Heart left ventricle (tissue), 13 donors: ENCODE measurements around the gene CYBA.

ENCODE experiments used
- CTCF ChIP-seq, 12 donors: fragments of 200-600 bp; sonication (generic) in 4 of 12; IDR thresholded peaks; one replicate each; pipeline versions ENCODE4 v1.5.0 to v1.8.0; 2018 to 2022; ENCODE audit warnings: antibody characterized with exemption in 12 of 12, mild to moderate bottlenecking in 5 of 12
- POLR2A ChIP-seq, 2 donors: fragments of 450-650 bp; IDR thresholded peaks; one replicate each; pipeline ENCODE4 v1.6.1; 2017; ENCODE audit warnings: antibody characterized with exemption in 2 of 2, mild to moderate bottlenecking in 2 of 2, moderate library complexity in 2 of 2
- donor health status: ischemic (EF 13 %, LVEDD 7.1; RV severe dilation, severe dysfunction).
- donor health status: DM: no; HTN: yes; CAD: no.
- donor health status: DM: no; HTN: no; CAD: no.
- donor health status: ischemic (EF 25% LVEDD 6.9; RV normal size, moderate dysfunction).
- donor health status: ischemic (EF 25% LVEDD 5.7; RV mildly dilated, moderate dysfunction).
- donor health status: ischemic (EF 35%, LVEDD 5.7; RV mildly dilated, moderate dysfunction).
- donor health status: nonischemic (EF 11% LVEDD 7.7; RV severe dilation, severe dysfunction).
- donor health status: DM: yes; HTN: yes; CAD: no.
- donor health status: PGD.
- donor health status: ischemic (EF 29% LVEDD 5.4; RV normal size, mild dysfunction).
- donor health status: nonischemic (EF 23%, LVEDD 6.1; RV moderate dilation, normal function).

GRCh38 chr16:88695753-88696152 lies 44.9 kb upstream of the CYBA start:
- TF ChIP-seq CTCF (IDR thresholded peaks at IDR 0.05): no peak
- TF ChIP-seq POLR2A (IDR thresholded peaks at IDR 0.05): no peak
